Neural cell (in vitro differentiated cells): ENCODE data around the gene C20orf144.

Experiments used
- EZH2 ChIP-seq: fragments of 200-600, 300-800 bp; shearing (Covaris generic), sonication (generic); IDR thresholded peaks from 2 replicates; pipeline ENCODE4 v1.6.1; 2014; ENCODE audit warnings: antibody characterized with exemption, low read length, borderline replicate concordance, mild to moderate bottlenecking; ENCODE audit not compliant: insufficient read depth, poor library complexity, severe bottlenecking
- POLR2AphosphoS5 ChIP-seq: IDR thresholded peaks from 2 replicates; pipeline ENCODE4 v1.6.1; 2012
- RAD21 ChIP-seq: fragments of 450-650 bp; conservative IDR thresholded peaks from 2 replicates; pipeline ENCODE4 v1.6.1; 2014; ENCODE audit warnings: antibody characterized with exemption, mild to moderate bottlenecking, moderate library complexity
- REST ChIP-seq: IDR thresholded peaks from 2 replicates; pipeline ENCODE4 v1.6.1; 2012; ENCODE audit warnings: borderline replicate concordance
- TAF1 ChIP-seq: IDR thresholded peaks from 2 replicates; pipeline ENCODE4 v1.6.1; 2012; ENCODE audit warnings: low read depth
- TF ChIP-seq, protein P1 (sequence below): fragments of 450-650 bp; IDR thresholded peaks from 2 replicates; pipeline ENCODE4 v1.5.1; 2014; ENCODE audit warnings: antibody characterized with exemption, mild to moderate bottlenecking, moderate library complexity; ENCODE audit not compliant: poor library complexity, severe bottlenecking

DNA sequence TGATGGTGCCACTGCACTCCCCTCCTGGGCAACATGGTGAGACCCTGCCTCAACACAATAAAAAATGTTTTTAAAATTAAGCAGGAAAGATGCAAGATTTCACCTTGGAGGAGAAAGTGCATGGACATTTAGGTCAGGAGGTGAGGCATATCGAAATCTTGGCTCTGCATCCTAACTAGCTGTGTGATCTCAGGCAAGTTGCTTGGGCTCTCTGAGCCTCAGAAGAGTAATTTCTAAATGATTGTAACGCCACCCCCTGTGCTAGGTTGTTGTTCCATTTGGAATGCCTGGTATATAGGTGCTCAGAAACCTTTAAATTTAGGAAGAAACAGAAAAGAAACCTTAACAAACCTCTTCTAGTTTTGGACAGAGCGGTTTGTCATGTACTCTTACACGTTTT, 35.9 kb upstream of the C20orf144 start:
- TF ChIP-seq, protein P1, sequence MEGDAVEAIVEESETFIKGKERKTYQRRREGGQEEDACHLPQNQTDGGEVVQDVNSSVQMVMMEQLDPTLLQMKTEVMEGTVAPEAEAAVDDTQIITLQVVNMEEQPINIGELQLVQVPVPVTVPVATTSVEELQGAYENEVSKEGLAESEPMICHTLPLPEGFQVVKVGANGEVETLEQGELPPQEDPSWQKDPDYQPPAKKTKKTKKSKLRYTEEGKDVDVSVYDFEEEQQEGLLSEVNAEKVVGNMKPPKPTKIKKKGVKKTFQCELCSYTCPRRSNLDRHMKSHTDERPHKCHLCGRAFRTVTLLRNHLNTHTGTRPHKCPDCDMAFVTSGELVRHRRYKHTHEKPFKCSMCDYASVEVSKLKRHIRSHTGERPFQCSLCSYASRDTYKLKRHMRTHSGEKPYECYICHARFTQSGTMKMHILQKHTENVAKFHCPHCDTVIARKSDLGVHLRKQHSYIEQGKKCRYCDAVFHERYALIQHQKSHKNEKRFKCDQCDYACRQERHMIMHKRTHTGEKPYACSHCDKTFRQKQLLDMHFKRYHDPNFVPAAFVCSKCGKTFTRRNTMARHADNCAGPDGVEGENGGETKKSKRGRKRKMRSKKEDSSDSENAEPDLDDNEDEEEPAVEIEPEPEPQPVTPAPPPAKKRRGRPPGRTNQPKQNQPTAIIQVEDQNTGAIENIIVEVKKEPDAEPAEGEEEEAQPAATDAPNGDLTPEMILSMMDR = no peak
- TF ChIP-seq POLR2AphosphoS5 (no peak), TAF1 (no peak), RAD21 (no peak), REST (no peak), EZH2 (no peak)
